ENCODE results near the gene ST8SIA6.

Gene ST8SIA6

DNA sequence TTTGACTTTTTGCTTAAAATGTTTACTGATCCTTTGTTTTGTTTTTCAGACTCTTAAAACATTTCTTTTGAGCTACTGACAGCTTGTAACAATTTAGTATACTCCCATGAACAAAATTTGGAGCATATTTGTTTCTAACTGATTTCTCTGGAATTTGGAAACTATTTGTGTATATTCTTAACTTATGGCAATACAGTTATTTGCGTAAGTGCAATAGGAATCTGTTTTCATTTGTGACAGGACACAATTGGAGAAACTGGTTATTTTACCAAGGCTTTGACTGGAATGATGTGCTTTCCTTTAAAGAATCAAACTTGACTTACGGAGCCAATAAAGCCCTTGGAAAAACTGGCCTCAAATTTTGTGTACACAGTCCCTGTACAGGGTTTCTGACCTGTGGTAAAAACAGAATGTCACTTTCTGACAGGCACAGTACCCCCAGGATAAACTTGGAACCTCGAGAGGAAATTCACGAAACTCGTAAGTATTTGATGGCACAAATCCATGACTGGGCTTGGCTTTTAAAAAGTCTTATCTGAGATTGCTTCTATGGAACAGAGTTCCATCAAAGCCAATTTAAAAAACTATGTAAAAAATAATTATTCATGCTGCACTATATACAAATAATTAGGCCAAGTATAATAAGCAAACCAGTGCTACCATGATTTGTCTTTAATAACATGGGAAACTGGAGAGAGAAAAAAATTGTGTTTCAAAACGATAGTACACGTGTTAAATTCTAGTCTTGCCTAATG lies 70.4 kb downstream of the ST8SIA6 start:
- no peak for DNase-seq

DNA sequence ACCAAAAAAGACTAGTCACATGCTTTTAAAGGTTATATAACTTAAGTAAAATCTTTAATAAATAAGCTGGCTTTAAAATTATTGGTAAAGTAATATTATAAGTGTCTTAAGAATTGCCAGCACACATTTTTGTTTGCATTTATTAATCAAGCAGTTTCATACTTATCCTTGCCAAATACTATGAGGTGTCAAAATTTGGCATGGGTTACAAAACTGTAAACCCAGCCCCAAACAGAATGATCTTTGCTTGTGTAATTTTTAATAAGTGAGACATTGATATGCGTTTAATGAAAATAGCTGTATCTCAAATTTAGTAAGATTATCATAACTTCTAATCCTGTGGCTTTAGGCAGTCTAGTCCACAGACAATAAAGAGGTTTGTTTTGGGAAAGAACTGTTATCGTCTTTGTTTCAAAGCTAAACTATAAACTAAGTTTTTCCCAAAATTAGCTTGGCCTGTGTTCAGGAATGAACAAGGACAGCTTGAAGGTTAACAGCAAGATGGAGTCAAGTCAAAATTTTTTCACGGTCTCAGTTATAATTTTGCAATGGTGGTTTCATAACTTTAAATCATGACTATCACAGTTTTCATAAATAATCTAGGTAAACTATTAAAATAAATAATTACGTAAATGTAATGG lies 72.8 kb downstream of the ST8SIA6 start:
- no peak for DNase-seq

- DNase-seq: no peak
These were observed 73.5 kb downstream of the ST8SIA6 start for GRCh38 chr10:17380888-17381287.

DNA sequence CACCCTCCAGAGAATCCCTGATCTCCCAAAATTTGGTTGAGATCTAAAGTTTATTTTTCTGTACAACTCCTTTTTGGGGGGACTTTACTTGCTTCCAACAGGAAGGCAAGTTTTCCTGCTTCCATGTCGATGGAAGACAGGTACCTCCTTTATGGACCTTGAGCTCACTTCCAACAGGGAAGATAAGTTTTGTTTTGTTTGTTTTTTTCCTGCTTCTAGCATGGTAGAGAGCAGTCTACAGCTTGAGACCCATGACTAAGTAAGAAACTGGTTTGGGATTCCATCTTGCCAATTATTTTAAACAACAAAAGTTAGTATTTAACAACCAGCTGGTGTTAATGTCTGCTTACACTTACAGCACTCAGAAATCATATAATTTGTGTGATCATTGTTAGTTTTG lies 74.4 kb downstream of the ST8SIA6 start:
- DNase-seq: no peak

DNA sequence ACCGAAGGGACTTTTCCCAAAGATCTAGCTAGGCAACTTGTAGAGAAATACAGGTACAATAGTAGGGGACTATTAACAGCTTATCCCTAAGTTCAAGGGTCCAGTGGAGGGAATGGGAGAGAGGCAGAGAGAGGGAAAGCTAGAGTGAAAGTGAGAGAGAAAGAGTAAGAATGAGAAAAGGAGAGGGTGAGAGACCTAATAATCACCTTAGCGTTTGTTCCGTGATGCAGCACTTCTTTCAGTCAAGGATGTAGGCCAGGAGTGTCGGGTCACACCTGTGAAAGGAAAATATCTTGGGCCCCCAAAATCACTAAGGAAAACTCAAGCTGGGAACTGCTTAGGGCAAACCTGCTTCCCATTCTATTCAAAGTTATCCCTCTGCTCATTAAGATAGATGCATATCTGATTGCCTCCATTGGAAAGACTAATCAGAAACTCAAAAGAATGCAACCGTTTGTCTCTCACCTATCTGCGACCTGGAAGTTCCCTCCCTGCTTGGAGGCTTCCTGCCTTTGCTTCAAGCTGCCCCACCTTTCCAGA lies 75.2 kb downstream of the ST8SIA6 start:
- DNase-seq: no peak

- no peak for DNase-seq
These were observed 78.3 kb downstream of the ST8SIA6 start for GRCh38 chr10:17375936-17376584.

- no peak for DNase-seq
These were observed 85.6 kb downstream of the ST8SIA6 start for GRCh38 chr10:17368708-17369272.

DNA sequence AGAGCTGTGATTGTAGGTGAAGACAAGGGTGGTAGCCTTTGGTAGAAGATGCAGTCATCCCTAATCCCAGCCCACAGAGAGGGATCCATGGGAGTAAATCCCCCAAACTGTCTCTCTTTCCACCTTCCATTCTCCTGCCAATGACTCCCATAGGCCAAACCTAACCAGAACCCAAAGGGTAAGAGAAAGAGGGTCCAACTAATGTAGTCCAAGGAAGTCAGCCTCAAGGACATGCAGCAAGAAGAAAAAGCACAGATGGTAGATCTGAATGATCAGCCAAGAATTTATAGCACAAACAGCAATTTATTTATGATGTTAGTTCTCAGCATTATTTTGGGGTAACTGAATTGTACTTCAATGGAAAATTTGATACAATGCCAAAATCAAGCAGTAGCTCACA lies 87.7 kb downstream of the ST8SIA6 start:
- no peak for DNase-seq

GRCh38 chr10:17365402-17365801 lies 89.0 kb downstream of the ST8SIA6 start:
- no peak for DNase-seq

- DNase-seq: no peak
These were observed 95.9 kb downstream of the ST8SIA6 start for GRCh38 chr10:17358461-17358860.

- DNase-seq: no peak
These were observed 96.6 kb downstream of the ST8SIA6 start for GRCh38 chr10:17357781-17358180.

- DNase-seq: no peak
These were observed 97.6 kb downstream of the ST8SIA6 start for GRCh38 chr10:17356820-17357219.

GRCh38 chr10:17354781-17355180 lies 99.6 kb downstream of the ST8SIA6 start:
- no peak for DNase-seq

DNA sequence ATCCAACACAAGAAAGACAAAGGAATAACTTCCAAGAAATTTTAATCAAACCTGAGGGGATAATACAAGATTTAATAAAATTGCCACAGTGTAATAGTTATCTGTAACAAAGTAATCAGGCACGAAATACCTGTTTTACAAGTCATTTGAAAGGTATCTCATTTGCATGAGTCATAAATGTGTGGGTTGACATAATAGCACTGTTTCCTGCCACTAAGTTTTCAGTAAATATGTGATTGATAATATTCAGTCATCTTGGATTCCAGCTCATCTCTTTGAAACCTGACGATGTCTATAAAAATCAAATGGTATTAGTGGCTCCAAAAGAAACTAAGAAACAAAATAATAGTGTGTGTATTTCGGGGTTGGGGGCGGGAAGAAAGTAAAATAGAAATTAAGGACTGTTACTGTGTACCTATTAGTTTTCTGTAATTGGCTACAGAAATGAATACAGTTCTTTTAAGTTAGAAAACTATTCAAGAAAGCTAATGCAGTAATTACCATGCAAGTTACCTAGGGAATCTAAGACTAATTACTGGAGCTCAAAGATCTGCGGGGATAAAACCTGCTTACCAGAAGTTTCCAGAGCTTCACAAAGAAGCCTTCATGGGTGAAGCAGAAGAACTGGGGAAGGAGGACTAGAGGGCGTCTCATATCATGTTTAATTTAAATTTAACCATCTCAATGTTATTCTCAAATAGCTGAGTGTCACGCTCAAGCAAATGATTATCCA lies 100.7 kb downstream of the ST8SIA6 start:
- no peak for DNase-seq

DNA sequence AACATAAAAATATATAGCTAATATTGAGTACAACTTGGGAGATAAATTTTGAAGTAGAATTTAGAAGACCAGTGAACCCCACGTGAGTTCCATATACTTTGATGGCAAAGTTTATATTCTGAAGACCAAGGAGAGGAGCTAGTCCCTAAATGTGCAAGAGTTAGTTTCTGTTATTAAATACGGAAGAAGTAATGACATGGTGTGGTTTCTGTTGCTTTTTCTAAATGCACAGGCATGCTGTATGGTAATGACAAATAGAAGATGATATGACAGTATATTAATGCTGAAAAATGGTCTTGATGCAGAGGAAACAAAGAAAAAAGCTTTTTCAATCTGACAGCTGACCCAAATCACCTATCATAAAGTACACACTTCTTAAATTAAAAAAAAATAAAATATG lies 101.8 kb downstream of the ST8SIA6 start:
- no peak for DNase-seq

DNA sequence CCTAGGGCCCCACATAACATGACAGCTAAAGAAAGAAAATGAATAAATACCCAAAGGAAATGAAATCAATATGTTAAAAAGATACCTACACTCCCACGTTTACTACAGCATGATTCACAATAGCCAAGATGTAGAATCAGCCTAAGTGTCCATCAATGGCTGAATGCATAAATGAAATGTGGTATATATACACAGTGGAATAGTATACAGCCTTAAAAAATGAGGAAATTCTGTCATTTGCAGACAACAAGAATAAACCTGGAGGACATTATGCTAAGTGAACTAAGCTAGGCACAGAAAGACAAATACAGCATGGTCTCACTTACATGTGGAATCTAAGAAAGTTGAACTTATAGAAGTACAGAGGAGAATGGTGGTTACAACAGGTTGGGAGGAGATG lies 102.9 kb downstream of the ST8SIA6 start:
- no peak for DNase-seq

GRCh38 chr10:17349717-17350116 lies 104.7 kb downstream of the ST8SIA6 start:
- DNase-seq: no peak

DNA sequence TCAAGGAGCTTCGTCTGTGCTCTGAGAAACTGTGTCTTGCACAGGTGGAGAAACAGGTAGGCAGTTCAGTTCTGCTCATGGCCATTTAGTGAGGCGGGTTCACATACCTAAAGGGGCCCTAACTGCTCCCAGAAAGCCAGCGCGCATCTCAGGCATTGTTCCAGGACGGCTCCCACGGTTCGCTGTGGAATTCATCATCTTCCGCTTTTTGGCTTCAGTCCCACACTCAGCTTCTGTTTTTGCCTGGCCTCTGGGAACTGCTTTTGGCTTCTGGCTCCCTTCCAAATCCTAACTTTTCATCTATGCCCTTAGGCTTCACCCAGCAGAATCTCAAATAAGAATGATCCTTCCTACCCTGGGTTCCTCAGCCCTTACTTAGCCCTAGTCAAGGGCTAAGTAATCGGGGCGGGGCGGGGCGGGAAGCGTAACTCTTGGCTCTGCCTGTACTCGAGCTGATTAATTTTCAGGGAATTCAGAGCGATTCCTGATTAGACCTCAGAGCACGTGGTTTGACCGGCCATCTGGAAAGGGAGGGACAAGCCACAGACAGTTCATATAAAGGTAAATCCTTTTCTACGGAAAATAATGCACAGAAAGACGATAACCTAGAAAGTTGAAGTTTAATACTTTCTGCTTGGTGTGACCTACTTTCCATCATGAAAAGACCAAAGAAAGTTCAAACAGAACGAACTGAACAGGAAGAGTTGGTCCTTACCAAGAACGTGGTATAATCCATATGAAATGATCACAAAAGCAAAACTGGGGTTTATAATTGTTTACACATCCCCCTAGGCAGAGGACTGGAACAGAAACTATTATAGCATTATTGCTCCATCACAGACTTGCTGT lies 105.7 kb downstream of the ST8SIA6 start:
- no peak for DNase-seq

- no peak for DNase-seq
These were observed 106.3 kb downstream of the ST8SIA6 start for GRCh38 chr10:17348011-17348500.

- DNase-seq: no peak
These were observed 110.2 kb downstream of the ST8SIA6 start for GRCh38 chr10:17344206-17344605.

DNA sequence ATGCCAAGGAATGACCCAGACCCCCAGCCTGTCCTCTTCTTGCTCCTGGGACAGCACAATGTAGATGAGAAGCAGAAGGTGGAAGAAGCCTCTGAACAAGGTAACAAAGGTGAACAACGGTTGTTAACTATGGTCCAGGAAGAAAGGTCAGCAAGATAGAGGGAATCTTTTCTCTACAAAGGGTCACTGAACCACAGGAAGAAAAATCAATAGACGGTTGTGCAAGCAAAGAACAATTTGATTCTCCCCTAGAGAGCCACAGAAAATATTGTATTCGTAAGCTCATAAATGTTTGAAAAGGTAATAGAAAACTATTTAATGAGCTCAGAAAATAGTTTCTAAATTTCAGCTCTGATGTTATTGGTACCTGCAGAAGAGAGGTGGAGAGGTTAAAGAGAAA lies 111.3 kb downstream of the ST8SIA6 start:
- DNase-seq: no peak
